WTC11 (cell line): Measurements from ENCODE around the gene RABGGTA. TPM values are rescaled to one million over a fixed set of nuclear protein-coding genes. Genes with fewer than 3 reads are reported as not detected.

ENCODE experiments used
- ATAC-seq: fragments of 200-7000 bp; cut with Tn5 transposase; 2 replicates; pipeline ENCODE4 v1.10.0; 2021; ENCODE audit warnings: mild to moderate bottlenecking, moderate library complexity
- CTCF ChIA-PET: fragments of 300-600 bp; sonication (Branson Sonifier 250); formaldehyde crosslinking; loops from one replicate; lab custom pipeline; 2021; ENCODE audit warnings: antibody characterized with exemption; lab: Charles Lee
- POLR2A ChIA-PET: fragments of 350-600 bp; sonication (Branson Sonifier 250); formaldehyde crosslinking; loops from one replicate; lab custom pipeline; 2021; ENCODE audit warnings: antibody characterized with exemption; lab: Charles Lee
- DNase-seq: peaks from one replicate; pipeline ENCODE4 v3.0.0; 2021; ENCODE audit warnings: low spot score
- H3K27ac Mint-ChIP-seq: 2 replicates; pipeline ENCODE4 v1.8.0; 2021; ENCODE audit warnings: mixed read lengths
- H3K27me3 Mint-ChIP-seq: 2 replicates; pipeline ENCODE4 v1.8.0; 2021; ENCODE audit warnings: low read depth, mild to moderate bottlenecking, moderate library complexity, mixed read lengths
- H3K36me3 Mint-ChIP-seq: 2 replicates; pipeline ENCODE4 v1.8.0; 2021; ENCODE audit warnings: mixed read lengths
- H3K4me1 Mint-ChIP-seq: 2 replicates; pipeline ENCODE4 v1.8.0; 2022; ENCODE audit warnings: mixed read lengths
- H3K4me3 Mint-ChIP-seq: 2 replicates; pipeline ENCODE4 v1.8.0; 2021; ENCODE audit warnings: mild to moderate bottlenecking, moderate library complexity, mixed read lengths
- H3K9me3 Mint-ChIP-seq: 2 replicates; pipeline ENCODE4 v1.8.0; 2021; ENCODE audit warnings: mixed read lengths
- ATF6 ChIP-seq: sonication (generic); formaldehyde crosslinking; IDR thresholded peaks from 2 replicates; pipeline ENCODE4 v1.8.1; 2023; ENCODE audit warnings: mild to moderate bottlenecking, missing genetic modification reagents
- E2F4 ChIP-seq: sonication (generic); formaldehyde crosslinking; IDR thresholded peaks from 2 replicates; pipeline ENCODE4 v1.8.1; 2022; ENCODE audit warnings: low read depth, mild to moderate bottlenecking, moderate library complexity, missing genetic modification reagents, borderline replicate concordance
- KAT7 ChIP-seq: sonication (generic); formaldehyde crosslinking; IDR thresholded peaks from 2 replicates; pipeline ENCODE4 v1.8.1; 2023; ENCODE audit warnings: missing genetic modification reagents, mild to moderate bottlenecking, borderline replicate concordance
- OVOL2 ChIP-seq: fragments of 250-450 bp; sonication (Bioruptor Pico); IDR thresholded peaks from 2 replicates; pipeline ENCODE4 v1.9.0; 2021; ENCODE audit warnings: mild to moderate bottlenecking, borderline replicate concordance
- SMAD3 ChIP-seq: sonication (generic); formaldehyde crosslinking; IDR thresholded peaks from 2 replicates; pipeline ENCODE4 v1.8.0; 2022; ENCODE audit warnings: missing genetic modification reagents, mild to moderate bottlenecking, borderline replicate concordance
- SMAD4 ChIP-seq: sonication (generic); formaldehyde crosslinking; IDR thresholded peaks from 2 replicates; pipeline ENCODE4 v1.8.0; 2022; ENCODE audit warnings: mild to moderate bottlenecking, missing genetic modification reagents
- ZBTB21 ChIP-seq: sonication (generic); formaldehyde crosslinking; IDR thresholded peaks from 2 replicates; pipeline ENCODE4 v1.8.1; 2023; ENCODE audit warnings: mild to moderate bottlenecking, missing genetic modification reagents, borderline replicate concordance
- ZMAT4 ChIP-seq: fragments of 250-450 bp; sonication (Bioruptor Pico); IDR thresholded peaks from 2 replicates; pipeline ENCODE4 v1.9.0; 2021; ENCODE audit warnings: mild to moderate bottlenecking
- ZNF121 ChIP-seq: sonication (generic); formaldehyde crosslinking; IDR thresholded peaks from 2 replicates; pipeline ENCODE4 v1.8.0; 2023; ENCODE audit warnings: missing genetic modification reagents
- ZNF232 ChIP-seq: sonication (generic); formaldehyde crosslinking; IDR thresholded peaks from 2 replicates; pipeline ENCODE4 v1.8.0; 2022; ENCODE audit warnings: mild to moderate bottlenecking, missing genetic modification reagents
- total RNA-seq: library from RNA; stranded (reverse); gene quantifications from 3 replicates; pipeline ENCODE4 v1.2.3, GENCODE V29; 2021
- TF ChIP-seq, protein P1 (sequence below): sonication (generic); formaldehyde crosslinking; IDR thresholded peaks from 2 replicates; pipeline ENCODE4 v1.8.0; 2023; ENCODE audit warnings: mild to moderate bottlenecking, missing genetic modification reagents
- TF ChIP-seq, protein P2 (sequence below): sonication (generic); formaldehyde crosslinking; IDR thresholded peaks from 2 replicates; pipeline ENCODE4 v1.8.1; 2022; ENCODE audit warnings: mild to moderate bottlenecking, moderate library complexity, missing genetic modification reagents
- TF ChIP-seq, protein P3 (sequence below): sonication (generic); formaldehyde crosslinking; IDR thresholded peaks from 2 replicates; pipeline ENCODE4 v1.8.0; 2023; ENCODE audit warnings: missing genetic modification reagents, mild to moderate bottlenecking, borderline replicate concordance
- TF ChIP-seq, protein P4 (sequence below): fragments of 250-450 bp; sonication (Bioruptor Pico); IDR thresholded peaks from 2 replicates; pipeline ENCODE4 v1.9.0; 2021; ENCODE audit warnings: moderate library complexity, mild to moderate bottlenecking, inconsistent platforms, borderline replicate concordance

Gene RABGGTA
- total RNA-seq, 1 experiment from 2014 or later = 27.1 TPM

DNA sequence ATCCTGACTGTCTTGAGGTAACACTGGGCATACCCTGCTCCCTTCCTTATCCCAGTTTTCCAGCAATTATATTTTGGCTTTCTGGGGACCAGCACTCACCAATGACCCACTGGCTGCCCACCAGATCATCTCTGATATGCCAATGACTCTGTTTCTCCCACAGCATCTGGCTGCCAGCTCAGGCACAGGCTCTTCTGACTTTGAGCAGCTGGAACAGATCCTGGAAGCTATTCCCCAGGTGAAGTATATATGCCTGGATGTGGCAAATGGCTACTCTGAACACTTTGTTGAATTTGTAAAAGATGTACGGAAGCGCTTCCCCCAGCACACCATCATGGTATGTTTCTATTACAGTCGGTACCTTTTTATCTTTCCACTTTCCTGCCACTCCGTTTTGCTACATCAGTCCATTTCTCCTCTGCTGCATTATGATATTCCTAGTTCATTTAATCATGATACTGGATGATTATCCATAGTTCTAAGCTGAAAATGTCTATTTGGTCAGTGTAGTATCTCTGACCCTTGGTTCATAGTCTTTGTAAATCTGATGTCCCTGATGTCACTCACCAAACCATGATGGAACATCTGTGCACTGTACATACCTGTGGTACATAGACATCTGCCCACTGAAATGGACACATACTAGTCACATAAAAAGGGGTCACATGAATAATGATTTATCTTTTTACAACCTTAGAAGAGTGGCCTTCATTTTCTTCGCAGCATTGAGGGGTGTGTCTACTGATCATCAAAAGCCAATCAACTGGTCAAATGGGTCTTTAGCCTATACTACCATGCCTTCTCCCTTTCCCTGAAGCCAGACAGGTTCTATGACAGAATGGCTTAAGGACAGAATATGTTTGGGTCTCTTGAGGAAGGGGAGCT lies 35.4 kb downstream of the RABGGTA start:
- no peaks in the 10 kb centered on the region for H3K27me3 Mint-ChIP-seq
- no peaks in the 10 kb centered on the region for H3K9me3 Mint-ChIP-seq
- no peak overlapping the region for H3K27ac Mint-ChIP-seq
- peaks cover 55% of the 10 kb centered on the region for H3K36me3 Mint-ChIP-seq
- ChIA-PET POLR2A (no interaction called here), CTCF (no interaction called here)
- TF ChIP-seq ZMAT4 (CRISPR knock-in tag) (no peak), ZNF232 (CRISPR knock-in tag) (no peak), SMAD4 (CRISPR knock-in tag) (no peak), SMAD3 (CRISPR knock-in tag) (no peak), ZNF121 (CRISPR knock-in tag) (no peak), OVOL2 (CRISPR knock-in tag) (no peak), KAT7 (CRISPR knock-in tag) (no peak), E2F4 (no peak), ZBTB21 (CRISPR knock-in tag) (no peak), ATF6 (CRISPR knock-in tag) (no peak)
- TF ChIP-seq, protein P1, sequence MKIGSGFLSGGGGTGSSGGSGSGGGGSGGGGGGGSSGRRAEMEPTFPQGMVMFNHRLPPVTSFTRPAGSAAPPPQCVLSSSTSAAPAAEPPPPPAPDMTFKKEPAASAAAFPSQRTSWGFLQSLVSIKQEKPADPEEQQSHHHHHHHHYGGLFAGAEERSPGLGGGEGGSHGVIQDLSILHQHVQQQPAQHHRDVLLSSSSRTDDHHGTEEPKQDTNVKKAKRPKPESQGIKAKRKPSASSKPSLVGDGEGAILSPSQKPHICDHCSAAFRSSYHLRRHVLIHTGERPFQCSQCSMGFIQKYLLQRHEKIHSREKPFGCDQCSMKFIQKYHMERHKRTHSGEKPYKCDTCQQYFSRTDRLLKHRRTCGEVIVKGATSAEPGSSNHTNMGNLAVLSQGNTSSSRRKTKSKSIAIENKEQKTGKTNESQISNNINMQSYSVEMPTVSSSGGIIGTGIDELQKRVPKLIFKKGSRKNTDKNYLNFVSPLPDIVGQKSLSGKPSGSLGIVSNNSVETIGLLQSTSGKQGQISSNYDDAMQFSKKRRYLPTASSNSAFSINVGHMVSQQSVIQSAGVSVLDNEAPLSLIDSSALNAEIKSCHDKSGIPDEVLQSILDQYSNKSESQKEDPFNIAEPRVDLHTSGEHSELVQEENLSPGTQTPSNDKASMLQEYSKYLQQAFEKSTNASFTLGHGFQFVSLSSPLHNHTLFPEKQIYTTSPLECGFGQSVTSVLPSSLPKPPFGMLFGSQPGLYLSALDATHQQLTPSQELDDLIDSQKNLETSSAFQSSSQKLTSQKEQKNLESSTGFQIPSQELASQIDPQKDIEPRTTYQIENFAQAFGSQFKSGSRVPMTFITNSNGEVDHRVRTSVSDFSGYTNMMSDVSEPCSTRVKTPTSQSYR (CRISPR knock-in tag) = no peak
- TF ChIP-seq, protein P2, sequence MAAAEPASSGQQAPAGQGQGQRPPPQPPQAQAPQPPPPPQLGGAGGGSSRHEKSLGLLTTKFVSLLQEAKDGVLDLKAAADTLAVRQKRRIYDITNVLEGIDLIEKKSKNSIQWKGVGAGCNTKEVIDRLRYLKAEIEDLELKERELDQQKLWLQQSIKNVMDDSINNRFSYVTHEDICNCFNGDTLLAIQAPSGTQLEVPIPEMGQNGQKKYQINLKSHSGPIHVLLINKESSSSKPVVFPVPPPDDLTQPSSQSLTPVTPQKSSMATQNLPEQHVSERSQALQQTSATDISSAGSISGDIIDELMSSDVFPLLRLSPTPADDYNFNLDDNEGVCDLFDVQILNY (CRISPR knock-in tag) = no peak
- TF ChIP-seq, protein P3, sequence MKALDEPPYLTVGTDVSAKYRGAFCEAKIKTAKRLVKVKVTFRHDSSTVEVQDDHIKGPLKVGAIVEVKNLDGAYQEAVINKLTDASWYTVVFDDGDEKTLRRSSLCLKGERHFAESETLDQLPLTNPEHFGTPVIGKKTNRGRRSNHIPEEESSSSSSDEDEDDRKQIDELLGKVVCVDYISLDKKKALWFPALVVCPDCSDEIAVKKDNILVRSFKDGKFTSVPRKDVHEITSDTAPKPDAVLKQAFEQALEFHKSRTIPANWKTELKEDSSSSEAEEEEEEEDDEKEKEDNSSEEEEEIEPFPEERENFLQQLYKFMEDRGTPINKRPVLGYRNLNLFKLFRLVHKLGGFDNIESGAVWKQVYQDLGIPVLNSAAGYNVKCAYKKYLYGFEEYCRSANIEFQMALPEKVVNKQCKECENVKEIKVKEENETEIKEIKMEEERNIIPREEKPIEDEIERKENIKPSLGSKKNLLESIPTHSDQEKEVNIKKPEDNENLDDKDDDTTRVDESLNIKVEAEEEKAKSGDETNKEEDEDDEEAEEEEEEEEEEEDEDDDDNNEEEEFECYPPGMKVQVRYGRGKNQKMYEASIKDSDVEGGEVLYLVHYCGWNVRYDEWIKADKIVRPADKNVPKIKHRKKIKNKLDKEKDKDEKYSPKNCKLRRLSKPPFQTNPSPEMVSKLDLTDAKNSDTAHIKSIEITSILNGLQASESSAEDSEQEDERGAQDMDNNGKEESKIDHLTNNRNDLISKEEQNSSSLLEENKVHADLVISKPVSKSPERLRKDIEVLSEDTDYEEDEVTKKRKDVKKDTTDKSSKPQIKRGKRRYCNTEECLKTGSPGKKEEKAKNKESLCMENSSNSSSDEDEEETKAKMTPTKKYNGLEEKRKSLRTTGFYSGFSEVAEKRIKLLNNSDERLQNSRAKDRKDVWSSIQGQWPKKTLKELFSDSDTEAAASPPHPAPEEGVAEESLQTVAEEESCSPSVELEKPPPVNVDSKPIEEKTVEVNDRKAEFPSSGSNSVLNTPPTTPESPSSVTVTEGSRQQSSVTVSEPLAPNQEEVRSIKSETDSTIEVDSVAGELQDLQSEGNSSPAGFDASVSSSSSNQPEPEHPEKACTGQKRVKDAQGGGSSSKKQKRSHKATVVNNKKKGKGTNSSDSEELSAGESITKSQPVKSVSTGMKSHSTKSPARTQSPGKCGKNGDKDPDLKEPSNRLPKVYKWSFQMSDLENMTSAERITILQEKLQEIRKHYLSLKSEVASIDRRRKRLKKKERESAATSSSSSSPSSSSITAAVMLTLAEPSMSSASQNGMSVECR = no peak
- TF ChIP-seq, protein P4, sequence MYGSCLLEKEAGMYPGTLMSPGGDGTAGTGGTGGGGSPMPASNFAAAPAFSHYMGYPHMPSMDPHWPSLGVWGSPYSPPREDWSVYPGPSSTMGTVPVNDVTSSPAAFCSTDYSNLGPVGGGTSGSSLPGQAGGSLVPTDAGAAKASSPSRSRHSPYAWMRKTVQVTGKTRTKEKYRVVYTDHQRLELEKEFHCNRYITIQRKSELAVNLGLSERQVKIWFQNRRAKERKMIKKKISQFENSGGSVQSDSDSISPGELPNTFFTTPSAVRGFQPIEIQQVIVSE (CRISPR knock-in tag) = no peak
- H3K4me3 Mint-ChIP-seq = no peak overlapping the region
- ATAC-seq (no peak), DNase-seq (no peak)
- peaks cover 23% of the 10 kb centered on the region for H3K4me1 Mint-ChIP-seq
